Smooth muscle cell (in vitro differentiated cells): ENCODE data around the gene ATP2B3. TPM values are rescaled to one million over a fixed set of nuclear protein-coding genes. Genes with fewer than 3 reads are reported as not detected.

Experiments used
- DNase-seq: peaks from one replicate; lab custom pipeline; 2025; ENCODE audit not compliant: unreplicated experiment; lab: John Stamatoyannopoulos, UW
- H2AFZ ChIP-seq: fragments of 200-600 bp; sonication (generic); 2 replicates; pipeline ENCODE4 v1.6.0; 2016; ENCODE audit warnings: antibody characterized with exemption, low read depth, mild to moderate bottlenecking
- H3F3A ChIP-seq: fragments of 200-600 bp; sonication (generic); 2 replicates; pipeline ENCODE4 v1.6.0; 2017; ENCODE audit warnings: antibody characterized with exemption, low read depth
- H3K27ac ChIP-seq: fragments of 200-600 bp; sonication (generic); 2 replicates; pipeline ENCODE4 v1.5.1; 2016; ENCODE audit warnings: low read depth, mild to moderate bottlenecking
- H3K27me3 ChIP-seq: fragments of 200-600 bp; sonication (generic); 2 replicates; pipeline ENCODE4 v1.6.1; 2016; ENCODE audit warnings: low read depth, mild to moderate bottlenecking
- H3K36me3 ChIP-seq: fragments of 200-600 bp; sonication (generic); 2 replicates; pipeline ENCODE4 v1.5.1; 2016; ENCODE audit warnings: low read depth
- H3K4me1 ChIP-seq: fragments of 200-600 bp; sonication (generic); 2 replicates; pipeline ENCODE4 v1.5.1; 2016; ENCODE audit warnings: low read depth
- H3K4me2 ChIP-seq: fragments of 200-600 bp; sonication (generic); 2 replicates; pipeline ENCODE4 v1.6.0; 2016; ENCODE audit warnings: mild to moderate bottlenecking
- H3K4me3 ChIP-seq: fragments of 200-600 bp; sonication (generic); 2 replicates; pipeline ENCODE4 v1.5.1; 2016; ENCODE audit warnings: mild to moderate bottlenecking
- H3K79me2 ChIP-seq: fragments of 200-600 bp; sonication (generic); 2 replicates; pipeline ENCODE4 v1.6.0; 2016; ENCODE audit warnings: low read depth, mild to moderate bottlenecking
- H3K9ac ChIP-seq: fragments of 200-600 bp; sonication (generic); 2 replicates; pipeline ENCODE4 v1.6.0; 2016; ENCODE audit warnings: low read depth
- H3K9me3 ChIP-seq: fragments of 200-600 bp; sonication (generic); replicated peaks from 2 replicates; pipeline ENCODE4 v1.5.1; 2016; ENCODE audit warnings: low read depth
- H4K20me1 ChIP-seq: fragments of 200-600 bp; sonication (generic); 2 replicates; pipeline ENCODE4 v1.6.0; 2016; ENCODE audit warnings: low read depth
- WGBS: methylation state at CpG from one replicate; pipeline ENCODE4 v1.1.7; 2016; ENCODE audit warnings: low lambda C conversion rate; 5-methylcytosine and 5-hydroxymethylcytosine counted together
- polyA plus RNA-seq: library from polyadenylated mRNA; unstranded; fragments of >200 nt; fragmentation: Nextera tagmentation; extraction: Ambion mirVana; gene quantifications from 2 replicates; pipeline ENCODE4 v1.2.1, GENCODE V29; 2016
- total RNA-seq: library from RNA; depleted of rRNA; stranded (reverse); fragments of >200 nt; gene quantifications from 2 replicates; pipeline ENCODE4 v1.2.3, GENCODE V29; 2014
- TF ChIP-seq, protein P1 (sequence below): fragments of 200-600 bp; sonication (generic); IDR thresholded peaks from 2 replicates; pipeline ENCODE4 v1.5.1; 2017; ENCODE audit warnings: borderline replicate concordance, mild to moderate bottlenecking, antibody characterized with exemption; ENCODE audit not compliant: insufficient read depth, poor library complexity, severe bottlenecking

ATP2B3 gene
- total and polyA plus RNA-seq, 2 experiments from 2014 or later, result 0.05 to 0.22 TPM

DNA sequence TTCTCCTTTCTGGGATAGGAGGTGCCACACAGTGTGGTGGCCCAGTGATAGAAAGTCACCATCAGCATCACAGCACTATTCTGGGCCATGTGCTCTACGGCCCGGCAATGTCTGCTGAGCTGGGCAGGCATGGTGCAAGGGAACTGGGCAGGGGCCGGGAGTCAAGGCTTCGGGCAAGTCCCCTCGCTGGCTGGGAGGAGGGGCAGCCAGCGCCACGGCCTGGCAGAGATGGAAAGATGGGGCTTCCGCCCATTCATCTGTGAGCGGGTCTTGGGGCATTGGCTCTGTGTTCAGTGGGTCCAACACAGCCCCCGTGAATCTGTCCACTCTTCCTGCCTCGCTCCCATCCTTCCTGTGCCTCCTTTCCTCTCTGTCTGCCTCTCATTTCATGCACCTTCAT is 7.1 kb upstream of the ATP2B3 start:
- no peaks in the 10 kb centered on the region for H3F3A ChIP-seq
- no peak overlapping the region for H3K4me3 ChIP-seq
- no peaks in the 10 kb centered on the region for H3K79me2 ChIP-seq
- no peak for DNase-seq
- H4K20me1 ChIP-seq, result peaks cover 16% of the 10 kb centered on the region
- H3K9ac ChIP-seq, result no peak overlapping the region
- H3K4me2 ChIP-seq, result no peak overlapping the region
- TF ChIP-seq, protein P1, sequence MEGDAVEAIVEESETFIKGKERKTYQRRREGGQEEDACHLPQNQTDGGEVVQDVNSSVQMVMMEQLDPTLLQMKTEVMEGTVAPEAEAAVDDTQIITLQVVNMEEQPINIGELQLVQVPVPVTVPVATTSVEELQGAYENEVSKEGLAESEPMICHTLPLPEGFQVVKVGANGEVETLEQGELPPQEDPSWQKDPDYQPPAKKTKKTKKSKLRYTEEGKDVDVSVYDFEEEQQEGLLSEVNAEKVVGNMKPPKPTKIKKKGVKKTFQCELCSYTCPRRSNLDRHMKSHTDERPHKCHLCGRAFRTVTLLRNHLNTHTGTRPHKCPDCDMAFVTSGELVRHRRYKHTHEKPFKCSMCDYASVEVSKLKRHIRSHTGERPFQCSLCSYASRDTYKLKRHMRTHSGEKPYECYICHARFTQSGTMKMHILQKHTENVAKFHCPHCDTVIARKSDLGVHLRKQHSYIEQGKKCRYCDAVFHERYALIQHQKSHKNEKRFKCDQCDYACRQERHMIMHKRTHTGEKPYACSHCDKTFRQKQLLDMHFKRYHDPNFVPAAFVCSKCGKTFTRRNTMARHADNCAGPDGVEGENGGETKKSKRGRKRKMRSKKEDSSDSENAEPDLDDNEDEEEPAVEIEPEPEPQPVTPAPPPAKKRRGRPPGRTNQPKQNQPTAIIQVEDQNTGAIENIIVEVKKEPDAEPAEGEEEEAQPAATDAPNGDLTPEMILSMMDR, result no peak
- no peaks in the 10 kb centered on the region for H3K27me3 ChIP-seq
- H3K27ac ChIP-seq, result no peak overlapping the region
- H3K9me3 ChIP-seq, result no peaks in the 10 kb centered on the region
- no peaks in the 10 kb centered on the region for H3K4me1 ChIP-seq
- 82% methylated on average over 10 of the region's 11 CpGs for WGBS
- H2AFZ ChIP-seq, result no peak overlapping the region
- no peaks in the 10 kb centered on the region for H3K36me3 ChIP-seq

DNA sequence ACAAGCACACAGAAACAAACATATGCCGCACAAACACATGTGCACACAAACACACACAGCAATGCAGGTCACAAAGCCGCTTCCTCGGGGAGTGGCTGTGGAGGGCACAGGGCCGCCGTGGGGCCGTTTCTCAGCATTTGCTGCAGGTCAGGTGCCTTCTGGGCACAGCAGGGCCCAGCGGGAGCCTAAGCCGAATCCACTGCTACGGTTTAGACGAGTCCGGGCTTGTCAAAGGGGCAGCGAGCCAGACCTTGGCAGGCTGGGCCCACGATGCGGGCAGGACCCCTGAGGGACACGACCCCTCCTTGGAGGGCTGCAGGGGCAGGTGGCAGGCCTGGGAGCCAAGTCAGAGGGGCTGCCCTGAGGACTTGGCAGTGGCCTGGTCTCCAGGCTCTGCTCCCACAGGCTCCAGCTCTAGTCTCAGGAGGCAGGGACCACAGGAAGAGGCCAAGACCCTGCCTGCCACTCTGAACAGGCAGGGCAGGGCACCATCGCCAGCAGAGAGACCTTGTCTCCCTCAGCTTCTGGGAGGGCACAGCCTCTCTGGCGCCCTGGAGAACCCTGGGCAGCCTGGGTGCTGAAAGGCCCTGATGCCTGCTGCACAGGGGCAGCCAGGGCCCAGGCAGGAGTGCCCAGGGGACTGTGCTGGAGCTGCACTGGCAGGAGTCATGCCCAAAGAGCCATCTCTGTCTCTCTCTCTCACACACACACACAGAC is 5.5 kb upstream of the ATP2B3 start:
- Histone ChIP-seq H3K79me2 (no peaks in the 10 kb centered on the region), H3K4me1 (no peaks in the 10 kb centered on the region), H3F3A (no peaks in the 10 kb centered on the region), H4K20me1 (peaks cover 9% of the 10 kb centered on the region), H3K9ac (no peak overlapping the region), H3K27me3 (no peaks in the 10 kb centered on the region), H2AFZ (no peak overlapping the region), H3K36me3 (no peaks in the 10 kb centered on the region), H3K27ac (no peak overlapping the region), H3K4me2 (no peak overlapping the region), H3K9me3 (no peaks in the 10 kb centered on the region), H3K4me3 (no peak overlapping the region)
- no peak for DNase-seq
- WGBS, result 79% methylated on average over 17 of the region's 17 CpGs
- TF ChIP-seq, protein P1, result no peak

DNA sequence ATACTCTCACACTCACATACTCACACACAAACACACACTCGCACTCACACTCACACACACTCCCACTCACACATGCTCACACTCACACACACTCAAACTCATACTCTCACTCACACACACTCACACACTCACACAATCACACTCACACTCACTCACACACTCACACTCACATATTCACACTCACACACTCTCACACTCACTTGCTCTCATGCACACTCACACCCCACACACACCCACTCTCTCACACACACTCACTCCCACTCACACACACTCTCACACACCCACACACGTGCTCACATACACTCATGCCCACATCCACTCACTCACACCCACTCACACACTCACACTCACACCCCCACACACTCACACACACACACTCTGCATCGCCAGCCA is 4.9 kb upstream of the ATP2B3 start:
- Histone ChIP-seq H3K36me3 (no peaks in the 10 kb centered on the region), H3K9ac (no peak overlapping the region), H3K27me3 (no peaks in the 10 kb centered on the region), H3K4me3 (no peak overlapping the region), H4K20me1 (peaks cover 4% of the 10 kb centered on the region), H3K4me1 (no peaks in the 10 kb centered on the region), H3K9me3 (no peaks in the 10 kb centered on the region), H3K4me2 (no peak overlapping the region), H3F3A (no peaks in the 10 kb centered on the region), H3K79me2 (no peaks in the 10 kb centered on the region), H3K27ac (no peak overlapping the region), H2AFZ (no peak overlapping the region)
- WGBS, result 39% methylated on average over 2 of the region's 3 CpGs
- no peak for DNase-seq
- TF ChIP-seq, protein P1, result no peak

DNA sequence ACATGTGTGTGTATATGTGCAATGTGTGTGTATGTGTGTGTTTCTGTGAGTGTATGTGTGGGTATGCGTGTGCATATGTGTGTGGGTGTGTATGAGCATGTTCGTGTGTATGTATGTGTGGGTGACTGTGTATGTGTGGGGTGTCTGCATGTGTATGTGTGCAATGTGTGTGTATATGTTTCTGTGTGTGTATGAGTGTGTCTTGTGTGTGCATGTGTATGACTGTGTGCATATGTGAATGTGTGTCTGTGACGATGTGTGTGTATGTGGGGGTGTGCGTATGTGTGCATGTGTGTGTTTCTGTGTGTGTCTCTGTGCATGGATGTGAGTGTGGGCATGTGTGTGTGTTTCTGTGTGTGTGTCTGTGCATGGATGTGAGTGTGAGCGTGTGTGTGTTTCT is 4.2 kb upstream of the ATP2B3 start:
- H3F3A ChIP-seq, result no peaks in the 10 kb centered on the region
- no peak overlapping the region for H3K4me3 ChIP-seq
- WGBS, result 73% methylated on average over 4 of the region's 5 CpGs
- H3K27ac ChIP-seq, result no peak overlapping the region
- H3K9me3 ChIP-seq, result no peaks in the 10 kb centered on the region
- H3K4me1 ChIP-seq, result no peaks in the 10 kb centered on the region
- peaks cover 4% of the 10 kb centered on the region for H4K20me1 ChIP-seq
- no peak overlapping the region for H3K4me2 ChIP-seq
- H3K9ac ChIP-seq, result no peak overlapping the region
- TF ChIP-seq, protein P1, result no peak
- H2AFZ ChIP-seq, result no peak overlapping the region
- no peaks in the 10 kb centered on the region for H3K79me2 ChIP-seq
- H3K36me3 ChIP-seq, result no peaks in the 10 kb centered on the region
- no peak for DNase-seq
- peaks cover 4% of the 10 kb centered on the region for H3K27me3 ChIP-seq
